Vagina (tissue), 2 donors: Measurements from ENCODE around the gene RPL19.

Source experiments
- POLR2A ChIP-seq, 2 donors: fragments of 450-650 bp; IDR thresholded peaks; one replicate each; pipeline ENCODE4 v1.6.1; 2017; ENCODE audit warnings: antibody characterized with exemption in 2 of 2, mild to moderate bottlenecking in 2 of 2, moderate library complexity in 2 of 2
- POLR2AphosphoS5 ChIP-seq, 2 donors: sonication (generic); formaldehyde crosslinking; IDR thresholded peaks; one replicate each; pipeline ENCODE4 v1.9.0; 2017; ENCODE audit warnings: antibody characterized with exemption in 2 of 2, mild to moderate bottlenecking in 2 of 2, low read depth in 1 of 2; ENCODE audit not compliant: insufficient read depth in 1 of 2

GRCh38 chr17:39171933-39172332, 28.1 kb upstream of the RPL19 start:
- TF ChIP-seq POLR2A (IDR thresholded peaks at IDR 0.05) (no peak), POLR2AphosphoS5 (IDR thresholded peaks at IDR 0.05; ENCODE audit: insufficient read depth in 1 of 2, low read depth in 1 of 2) (no peak)
